Measurements from ENCODE around the gene PGBD2.

PGBD2 gene, protein sequence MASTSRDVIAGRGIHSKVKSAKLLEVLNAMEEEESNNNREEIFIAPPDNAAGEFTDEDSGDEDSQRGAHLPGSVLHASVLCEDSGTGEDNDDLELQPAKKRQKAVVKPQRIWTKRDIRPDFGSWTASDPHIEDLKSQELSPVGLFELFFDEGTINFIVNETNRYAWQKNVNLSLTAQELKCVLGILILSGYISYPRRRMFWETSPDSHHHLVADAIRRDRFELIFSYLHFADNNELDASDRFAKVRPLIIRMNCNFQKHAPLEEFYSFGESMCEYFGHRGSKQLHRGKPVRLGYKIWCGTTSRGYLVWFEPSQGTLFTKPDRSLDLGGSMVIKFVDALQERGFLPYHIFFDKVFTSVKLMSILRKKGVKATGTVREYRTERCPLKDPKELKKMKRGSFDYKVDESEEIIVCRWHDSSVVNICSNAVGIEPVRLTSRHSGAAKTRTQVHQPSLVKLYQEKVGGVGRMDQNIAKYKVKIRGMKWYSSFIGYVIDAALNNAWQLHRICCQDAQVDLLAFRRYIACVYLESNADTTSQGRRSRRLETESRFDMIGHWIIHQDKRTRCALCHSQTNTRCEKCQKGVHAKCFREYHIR

GRCh38 chr1:248906009-248906752 lies at the start of gene PGBD2:
Gene PGBD2 (plus strand): TSS chr1:248906235. CDS start chr1:248913863, 7,628 bp downstream.
- peak within 1 kb of the TSS; percentile 83 for H3K27ac ChIP-seq
- TF ChIP-seq, protein P1, sequence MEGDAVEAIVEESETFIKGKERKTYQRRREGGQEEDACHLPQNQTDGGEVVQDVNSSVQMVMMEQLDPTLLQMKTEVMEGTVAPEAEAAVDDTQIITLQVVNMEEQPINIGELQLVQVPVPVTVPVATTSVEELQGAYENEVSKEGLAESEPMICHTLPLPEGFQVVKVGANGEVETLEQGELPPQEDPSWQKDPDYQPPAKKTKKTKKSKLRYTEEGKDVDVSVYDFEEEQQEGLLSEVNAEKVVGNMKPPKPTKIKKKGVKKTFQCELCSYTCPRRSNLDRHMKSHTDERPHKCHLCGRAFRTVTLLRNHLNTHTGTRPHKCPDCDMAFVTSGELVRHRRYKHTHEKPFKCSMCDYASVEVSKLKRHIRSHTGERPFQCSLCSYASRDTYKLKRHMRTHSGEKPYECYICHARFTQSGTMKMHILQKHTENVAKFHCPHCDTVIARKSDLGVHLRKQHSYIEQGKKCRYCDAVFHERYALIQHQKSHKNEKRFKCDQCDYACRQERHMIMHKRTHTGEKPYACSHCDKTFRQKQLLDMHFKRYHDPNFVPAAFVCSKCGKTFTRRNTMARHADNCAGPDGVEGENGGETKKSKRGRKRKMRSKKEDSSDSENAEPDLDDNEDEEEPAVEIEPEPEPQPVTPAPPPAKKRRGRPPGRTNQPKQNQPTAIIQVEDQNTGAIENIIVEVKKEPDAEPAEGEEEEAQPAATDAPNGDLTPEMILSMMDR (IDR thresholded peaks at IDR 0.05) = peak; percentile 87
- no peak for TF ChIP-seq ZFX (IDR thresholded peaks at IDR 0.05; ENCODE audit: borderline replicate concordance)

- peak overlapping the region; percentile 95 for H3K27ac ChIP-seq
- TF ChIP-seq, protein P1 (IDR thresholded peaks at IDR 0.05) = no peak
- TF ChIP-seq ZFX (IDR thresholded peaks at IDR 0.05; ENCODE audit: borderline replicate concordance) = no peak
These were observed 48.8 kb upstream of the PGBD2 start for GRCh38 chr1:248857201-248857600.

DNA sequence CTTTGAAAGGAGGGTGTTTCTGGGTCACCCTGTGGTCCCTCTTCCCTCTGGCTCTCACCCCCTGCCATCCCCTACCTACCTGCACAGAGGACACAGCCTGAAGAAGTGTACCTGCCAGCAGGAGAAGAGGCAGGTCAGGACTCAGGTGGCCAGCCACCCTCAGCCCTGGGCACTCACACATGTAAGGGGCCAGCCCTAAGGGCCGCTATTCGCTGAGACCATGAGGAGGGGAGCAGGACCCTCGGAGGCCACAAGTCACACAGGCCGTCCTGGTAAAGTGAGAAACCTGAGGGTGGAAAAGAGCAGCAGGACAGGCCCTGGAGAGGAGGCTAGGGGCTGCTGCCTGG lies 48.3 kb upstream of the PGBD2 start:
- H3K27ac ChIP-seq = peak overlapping the region; percentile 95
- TF ChIP-seq, protein P1 (IDR thresholded peaks at IDR 0.05) = no peak
- TF ChIP-seq ZFX (IDR thresholded peaks at IDR 0.05; ENCODE audit: borderline replicate concordance) = no peak

GRCh38 chr1:248858096-248858890 lies 47.7 kb upstream of the PGBD2 start:
- no peak for TF ChIP-seq ZFX (IDR thresholded peaks at IDR 0.05; ENCODE audit: borderline replicate concordance)
- TF ChIP-seq, protein P1 (IDR thresholded peaks at IDR 0.05) = peak; percentile 47
- peak overlapping the region; percentile 95 for H3K27ac ChIP-seq

DNA sequence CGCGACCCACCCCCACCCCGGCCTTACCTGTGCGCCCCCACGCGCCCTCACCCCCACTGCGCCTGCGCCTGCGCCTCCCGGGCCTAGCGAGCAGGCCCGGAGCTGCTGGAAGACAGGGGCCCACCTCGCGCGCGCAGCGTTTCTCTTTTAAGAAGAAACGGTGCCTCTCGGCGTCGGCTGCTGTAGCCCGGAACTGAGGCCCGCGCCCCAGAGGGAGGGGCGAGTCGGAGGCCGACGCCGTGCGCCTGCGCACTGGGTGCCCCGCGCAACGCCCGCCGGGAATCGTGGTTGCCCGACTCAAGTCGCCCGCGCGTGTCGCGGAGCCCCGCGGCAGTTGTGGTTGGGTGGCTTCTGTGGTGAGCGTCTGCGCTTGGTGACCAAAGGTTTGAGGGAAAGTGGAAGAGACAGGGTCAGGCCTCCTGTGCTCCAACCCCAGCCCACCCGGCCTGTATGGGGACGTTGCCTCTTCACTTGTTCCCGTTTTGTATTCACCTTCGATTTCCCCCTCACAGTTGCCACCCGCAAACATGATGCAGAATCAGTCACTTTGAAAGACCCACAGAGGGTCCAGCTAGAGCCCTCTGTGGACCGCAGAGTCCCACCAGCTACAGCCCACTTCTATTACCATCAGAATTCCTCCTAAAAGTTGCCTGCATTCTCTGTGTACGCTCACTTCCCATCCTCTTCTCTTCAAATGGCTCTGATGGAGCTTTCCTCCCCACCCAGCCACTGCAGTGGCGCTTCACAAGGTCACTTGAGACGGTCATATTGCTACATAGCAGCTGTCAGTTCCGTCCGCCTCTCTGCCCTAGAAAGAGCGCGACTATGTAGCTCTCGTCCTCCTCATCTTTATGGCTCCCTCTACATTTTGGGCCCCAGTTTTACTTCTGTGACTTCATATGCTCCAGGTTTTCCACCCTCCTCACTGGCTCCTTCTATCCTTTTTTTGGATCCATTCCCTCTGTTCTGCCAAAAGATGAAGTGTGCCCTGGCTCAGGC lies 46.8 kb upstream of the PGBD2 start, which contains the start of gene ZNF692:
Gene ZNF692 (minus strand): TSS at position 195 of the 999 bp plus-strand sequence. CDS start 776 bp downstream, outside the sequence.
- TF ChIP-seq, protein P1 (IDR thresholded peaks at IDR 0.05) = no peak
- TF ChIP-seq ZFX (IDR thresholded peaks at IDR 0.05; ENCODE audit: borderline replicate concordance) = no peak
- H3K27ac ChIP-seq = peak within 1 kb of the TSS; percentile 95

GRCh38 chr1:248860007-248860406 lies 46.0 kb upstream of the PGBD2 start:
- TF ChIP-seq ZFX (IDR thresholded peaks at IDR 0.05; ENCODE audit: borderline replicate concordance) = no peak
- TF ChIP-seq, protein P1 (IDR thresholded peaks at IDR 0.05) = no peak
- H3K27ac ChIP-seq = peak overlapping the region; percentile 95
